Stimulated activated CD8-positive, alpha-beta memory T cell treated with anti-CD3 and anti-CD28 coated beads, Interleukin-15, amount 100 ng/mL, for 24 hours (primary cell): ENCODE data around the gene TOMM34.
A peak's percentile ranks its signal among the peaks of the same experiment; 100 is the strongest.

Experiments used
- DNase-seq: peaks from one replicate; pipeline ENCODE4 v3.0.0-alpha.2; 2020; ENCODE audit warnings: low read depth

Gene TOMM34

DNA sequence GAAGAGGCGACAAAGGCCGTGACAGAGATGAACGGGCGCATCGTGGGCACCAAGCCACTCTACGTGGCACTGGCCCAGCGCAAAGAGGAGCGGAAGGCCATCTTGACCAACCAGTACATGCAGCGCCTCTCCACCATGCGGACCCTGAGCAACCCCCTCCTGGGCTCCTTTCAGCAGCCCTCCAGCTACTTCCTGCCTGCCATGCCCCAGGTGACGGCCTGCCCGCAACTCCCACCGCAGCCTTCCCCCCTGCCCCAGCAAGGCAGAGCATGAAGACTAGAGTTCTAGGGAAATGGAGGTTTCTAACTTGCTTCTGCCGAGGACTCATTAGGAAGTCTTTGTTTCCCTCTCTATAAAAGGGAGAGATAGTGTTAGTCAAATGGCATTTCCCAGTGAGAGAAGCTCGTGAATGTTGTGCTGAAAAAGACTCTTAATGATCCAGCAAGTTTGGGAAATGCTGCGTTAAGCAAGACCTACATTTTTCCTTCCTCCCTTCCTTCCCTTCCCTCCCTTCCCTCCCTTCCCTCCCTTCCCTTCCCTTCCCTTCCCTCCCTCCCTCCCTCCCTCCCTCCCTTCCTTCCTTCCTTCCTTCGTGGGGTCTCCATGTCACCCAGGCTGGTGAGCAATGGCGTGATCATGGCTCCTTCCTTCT lies 29.6 kb downstream of the TOMM34 start:
- no peak for DNase-seq

DNA sequence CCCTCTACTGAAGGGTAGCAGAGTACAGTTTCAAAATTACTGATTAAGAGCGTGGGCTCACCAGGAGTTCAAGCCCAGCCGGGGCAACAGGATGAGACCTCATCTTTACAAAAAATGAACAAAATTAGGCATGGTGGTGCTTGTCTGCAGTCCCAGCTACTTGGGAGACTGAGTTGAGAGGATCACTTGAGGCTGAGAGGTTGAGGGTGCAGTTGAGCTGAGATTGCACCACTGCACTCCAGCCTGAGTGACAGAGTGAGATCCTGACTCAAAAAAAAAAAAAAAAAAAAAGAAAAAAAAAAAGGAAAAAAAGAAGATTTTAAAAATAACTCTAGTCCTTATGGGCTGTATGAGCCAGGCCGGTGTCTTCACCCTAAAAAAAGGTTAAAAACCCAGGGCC lies 31.6 kb downstream of the TOMM34 start:
- DNase-seq = no peak

- DNase-seq = no peak
These were observed 35.7 kb downstream of the TOMM34 start for GRCh38 chr20:44924541-44924940.

DNA sequence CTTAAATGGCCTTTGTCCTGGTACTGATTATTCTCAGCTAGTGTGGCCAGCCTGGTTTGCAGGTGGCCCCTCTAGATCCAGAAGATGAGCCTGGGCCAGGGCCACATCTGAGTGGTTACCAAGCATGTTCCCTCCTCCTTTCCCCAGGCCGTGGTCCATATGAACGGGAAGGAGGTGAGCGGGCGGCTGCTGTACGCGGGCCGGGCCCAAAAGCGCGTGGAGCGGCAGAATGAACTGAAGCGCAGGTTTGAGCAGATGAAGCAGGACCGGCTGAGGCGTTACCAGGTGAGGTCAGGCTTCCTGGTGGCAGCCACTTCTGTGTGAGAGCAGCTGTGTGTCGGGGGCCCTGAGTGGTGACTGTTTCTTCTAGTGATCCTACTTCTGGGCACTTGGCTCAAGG lies 38.8 kb downstream of the TOMM34 start:
- DNase-seq = no peak

- no peak for DNase-seq
These were observed 41.4 kb downstream of the TOMM34 start for GRCh38 chr20:44918761-44919160.

DNA sequence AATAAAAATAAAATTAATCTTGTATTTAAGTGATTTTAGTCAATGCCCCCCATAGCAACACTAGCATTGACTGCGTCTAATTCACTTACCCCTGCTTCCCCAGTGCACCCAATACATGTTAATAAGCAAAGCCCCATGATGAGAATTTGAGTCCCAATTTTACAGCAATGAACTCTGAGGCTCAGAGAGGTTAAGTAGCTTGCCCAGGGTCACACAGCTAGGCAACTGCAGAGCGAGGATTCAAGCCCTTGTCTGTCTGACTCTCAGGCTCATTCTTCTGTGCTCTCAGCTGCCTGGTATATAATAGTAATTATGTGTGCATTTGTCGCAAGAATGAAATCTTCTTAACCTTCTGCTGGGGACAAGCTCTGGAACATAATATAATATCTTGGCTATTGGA lies 41.9 kb downstream of the TOMM34 start:
- DNase-seq = no peak

GRCh38 chr20:44917399-44917798 lies 42.8 kb downstream of the TOMM34 start:
- DNase-seq = no peak

DNA sequence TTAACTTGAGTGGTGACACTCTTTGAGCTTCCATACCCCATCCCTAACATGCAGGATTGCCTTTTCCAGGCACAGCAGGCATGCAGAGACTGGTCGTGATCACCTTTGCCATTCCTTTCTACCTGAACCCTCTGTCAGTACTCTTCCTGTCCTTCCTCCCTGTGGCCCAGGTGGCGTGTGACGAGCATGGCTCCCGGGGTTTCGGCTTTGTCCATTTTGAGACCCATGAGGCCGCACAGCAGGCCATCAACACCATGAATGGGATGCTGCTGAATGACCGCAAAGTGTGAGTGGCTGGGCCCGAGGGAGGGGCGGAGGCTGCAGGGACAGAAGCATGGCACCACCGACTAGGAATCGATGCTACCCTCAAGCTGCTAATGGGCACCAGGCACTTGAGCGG lies 43.6 kb downstream of the TOMM34 start:
- DNase-seq = no peak

GRCh38 chr20:44914924-44915323 lies 45.3 kb downstream of the TOMM34 start:
- DNase-seq = no peak

DNA sequence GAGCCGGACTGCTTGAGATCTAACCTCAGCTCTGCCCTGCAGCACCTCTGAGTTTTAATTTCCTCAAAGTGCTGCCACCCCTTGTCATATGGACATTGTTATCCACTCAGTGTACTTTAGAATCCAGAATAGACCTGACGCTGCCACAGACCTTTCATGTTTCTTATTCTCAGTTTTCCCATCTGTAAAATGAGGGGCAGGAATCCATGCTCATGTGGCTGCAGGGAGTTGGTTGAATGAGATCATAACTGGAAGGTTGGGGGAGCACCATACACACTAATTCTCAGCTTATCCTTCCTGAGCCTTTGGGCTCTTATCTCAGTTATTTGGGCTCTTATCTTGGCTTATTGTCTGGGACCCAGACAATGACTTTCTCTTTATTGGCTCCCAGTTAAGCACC lies 48.0 kb downstream of the TOMM34 start:
- DNase-seq = no peak

- DNase-seq = no peak
These were observed 48.8 kb downstream of the TOMM34 start for GRCh38 chr20:44911264-44911921.

DNA sequence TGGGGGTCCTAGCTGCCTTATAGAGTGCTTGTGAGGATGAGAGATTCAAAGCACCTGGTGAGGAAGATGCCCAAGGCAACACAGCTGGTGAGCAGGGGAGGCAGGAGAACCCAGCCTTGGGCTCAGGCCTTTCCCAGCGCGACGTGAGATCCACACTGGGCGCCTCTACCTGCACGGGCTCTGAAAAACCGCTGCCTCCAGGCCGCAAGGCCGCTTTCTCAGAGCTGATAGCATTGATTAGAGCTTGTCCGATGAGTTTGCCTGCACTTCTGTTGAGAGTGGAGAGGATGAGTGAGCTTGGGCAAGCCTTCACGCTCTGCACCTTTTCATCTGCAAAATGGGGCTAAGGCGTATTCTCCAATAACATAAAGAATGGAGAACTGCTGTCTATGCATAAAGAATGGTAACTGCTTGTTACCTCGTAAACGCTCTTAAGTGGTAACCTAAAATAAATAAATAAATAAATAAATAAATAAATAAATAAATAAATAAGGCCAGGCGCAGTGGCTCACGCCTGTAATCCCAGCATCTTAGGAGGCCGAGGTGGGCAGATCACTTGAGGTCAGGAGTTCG lies 49.4 kb downstream of the TOMM34 start:
- no peak for DNase-seq

DNA sequence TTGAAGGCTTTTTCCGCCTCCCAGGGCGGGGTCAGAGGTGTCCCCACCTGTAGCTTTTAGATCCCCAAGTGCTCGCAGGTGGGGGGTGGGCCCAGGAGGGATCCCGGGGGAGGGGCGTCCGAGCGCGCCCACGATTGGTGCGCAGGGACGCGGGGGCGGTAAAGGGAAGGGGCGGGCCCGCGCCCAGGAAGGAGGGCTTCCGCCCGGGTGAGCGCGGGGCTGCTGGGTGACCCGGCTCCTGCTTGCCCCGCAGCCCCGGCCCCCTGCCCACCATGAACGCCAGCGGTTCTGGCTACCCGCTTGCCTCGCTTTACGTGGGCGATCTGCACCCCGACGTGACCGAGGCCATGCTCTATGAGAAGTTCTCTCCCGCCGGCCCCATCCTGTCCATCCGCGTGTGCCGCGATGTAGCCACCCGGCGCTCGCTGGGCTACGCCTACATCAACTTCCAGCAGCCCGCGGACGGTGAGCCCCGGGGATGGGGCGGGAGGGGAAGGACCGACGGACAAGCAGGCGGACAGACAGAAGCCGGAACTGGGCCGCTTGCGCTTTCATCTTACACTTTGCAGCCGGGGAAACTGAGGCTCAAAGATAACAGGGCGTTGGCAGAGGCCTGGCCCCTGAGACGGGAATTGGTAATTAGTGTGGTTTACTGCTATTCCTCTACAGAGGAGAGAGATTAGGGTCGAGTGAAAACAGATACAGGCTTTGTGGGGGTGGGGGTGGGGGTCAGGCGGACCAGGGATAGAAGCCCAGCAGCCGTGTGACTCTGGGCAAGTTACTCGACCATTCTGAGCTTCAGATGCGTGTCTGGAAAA lies 50.1 kb downstream of the TOMM34 start, which contains the start of gene PABPC1L:
Gene PABPC1L, plus strand, starts transcription at position 189 of the 818 bp plus-strand sequence. Its CDS starts 84 bp downstream, at position 273.
- DNase-seq = peak; percentile 50

GRCh38 chr20:44908987-44909871 lies 51.0 kb downstream of the TOMM34 start:
- no peak for DNase-seq

DNA sequence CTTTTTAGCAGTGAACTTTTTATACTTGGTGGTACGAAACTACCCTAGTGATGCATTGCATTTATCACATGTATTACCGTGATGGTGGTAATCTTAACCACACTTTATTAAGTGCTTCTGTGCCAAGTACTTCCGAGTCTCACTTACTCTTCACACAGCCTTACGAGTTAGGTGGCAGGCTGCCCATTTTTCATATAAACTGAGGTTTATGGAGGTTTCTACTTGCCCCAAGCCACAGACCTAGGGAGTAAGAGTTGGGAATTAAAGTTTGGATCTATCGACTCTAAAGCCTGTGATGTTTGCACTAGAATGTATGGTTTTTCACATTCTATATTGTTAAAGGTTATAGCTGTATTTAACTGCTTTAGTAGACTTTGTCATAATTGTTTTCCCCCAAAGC lies 55.8 kb downstream of the TOMM34 start:
- DNase-seq = no peak

- no peak for DNase-seq
These were observed 58.2 kb downstream of the TOMM34 start for GRCh38 chr20:44901974-44902373.

- DNase-seq = no peak
These were observed 59.9 kb downstream of the TOMM34 start for GRCh38 chr20:44900231-44900854.

DNA sequence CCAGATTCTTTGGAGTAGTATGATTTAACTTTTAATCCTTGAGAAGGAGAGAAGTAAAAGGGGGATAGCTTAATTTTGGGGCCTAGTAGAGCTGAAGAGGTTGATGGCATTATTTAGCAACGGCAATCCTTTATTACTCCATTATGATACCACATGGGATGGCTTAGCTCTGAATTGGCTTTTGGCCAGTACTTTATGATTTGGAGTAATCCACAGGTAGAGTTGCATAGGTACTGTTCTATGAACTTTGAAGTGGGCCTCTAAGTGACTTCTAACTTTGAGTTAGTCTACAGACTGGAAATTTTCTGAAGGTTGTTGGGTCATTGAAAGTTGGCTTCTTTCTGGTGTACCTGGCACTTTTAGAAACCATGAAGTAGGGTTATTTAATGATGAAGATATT lies 63.1 kb downstream of the TOMM34 start:
- DNase-seq = no peak

- DNase-seq = no peak
These were observed 63.6 kb downstream of the TOMM34 start for GRCh38 chr20:44896583-44896982.

GRCh38 chr20:44894959-44895358 lies 65.2 kb downstream of the TOMM34 start:
- DNase-seq = no peak
